HG03095 (cell line): ENCODE measurements around the gene AVPI1.
"Not testable (repeated sequence)": the region's sequence is repeated elsewhere in the genome, so short reads cannot be mapped to it uniquely, and the experiment has no call there.

Experiments used
- ATAC-seq: cut with Tn5 transposase; IDR thresholded peaks from one replicate; pipeline ENCODE4 v1.9.1; 2021; ENCODE audit warnings: moderate library complexity; ENCODE audit not compliant: unreplicated experiment

The AVPI1 gene

DNA sequence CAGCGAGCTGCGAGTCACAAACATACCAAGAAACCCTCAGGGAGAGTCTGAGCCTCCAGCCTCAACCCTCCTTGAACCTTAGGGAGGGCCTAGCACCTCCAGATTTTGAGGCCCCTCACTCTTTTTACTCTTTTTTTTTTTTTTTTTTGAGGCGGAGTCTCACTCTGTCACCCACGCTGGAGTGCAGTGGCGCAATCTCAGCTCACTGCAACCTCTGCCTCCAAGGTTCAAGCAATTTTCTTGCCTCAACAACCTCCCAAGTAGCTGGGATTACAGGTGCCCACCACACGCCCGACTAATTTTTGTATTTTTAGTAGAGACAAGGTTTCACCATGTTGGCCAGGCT is 2.7 kb downstream of the AVPI1 start:
- ATAC-seq = not testable (repeated sequence)

DNA sequence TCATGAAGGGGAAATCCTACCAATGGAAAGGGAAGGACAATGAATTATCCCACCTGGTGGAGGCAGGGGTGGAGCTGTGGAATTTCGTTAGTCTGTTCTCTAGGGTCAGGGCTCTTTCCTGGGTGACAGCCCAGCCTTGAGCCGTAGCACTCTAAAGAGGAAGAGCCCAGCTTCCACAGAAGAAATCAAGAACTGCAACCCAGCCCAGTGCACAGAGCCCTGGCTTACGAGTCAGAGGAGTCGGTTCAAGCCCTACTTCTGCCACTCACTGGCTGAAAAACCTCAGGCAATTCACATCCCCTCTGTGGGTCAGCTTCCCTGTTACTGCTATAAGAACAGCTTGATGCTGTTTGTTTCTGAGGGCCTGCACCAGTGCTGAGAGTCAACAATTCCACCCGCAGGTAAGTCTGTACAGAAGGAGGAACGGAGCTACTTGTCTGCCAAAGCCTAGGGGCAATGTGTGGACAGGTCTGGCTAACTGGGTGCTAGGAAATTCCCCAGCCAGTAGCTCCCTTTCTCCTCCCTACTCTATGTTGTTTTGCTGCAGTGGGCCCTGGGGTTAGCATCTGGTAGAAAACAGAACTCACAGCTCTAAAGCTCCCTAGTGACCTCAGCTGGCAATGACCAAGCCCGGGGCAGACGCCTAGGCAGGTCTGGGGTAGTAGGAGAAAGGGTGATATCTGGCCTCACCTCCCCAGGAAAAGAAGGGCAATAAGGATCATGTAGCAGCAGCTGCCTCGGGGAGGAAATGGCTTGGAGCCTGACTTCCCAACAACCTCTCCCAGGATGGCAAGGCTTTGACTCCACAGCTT is 3.3 kb downstream of the AVPI1 start:
- no peak for ATAC-seq

DNA sequence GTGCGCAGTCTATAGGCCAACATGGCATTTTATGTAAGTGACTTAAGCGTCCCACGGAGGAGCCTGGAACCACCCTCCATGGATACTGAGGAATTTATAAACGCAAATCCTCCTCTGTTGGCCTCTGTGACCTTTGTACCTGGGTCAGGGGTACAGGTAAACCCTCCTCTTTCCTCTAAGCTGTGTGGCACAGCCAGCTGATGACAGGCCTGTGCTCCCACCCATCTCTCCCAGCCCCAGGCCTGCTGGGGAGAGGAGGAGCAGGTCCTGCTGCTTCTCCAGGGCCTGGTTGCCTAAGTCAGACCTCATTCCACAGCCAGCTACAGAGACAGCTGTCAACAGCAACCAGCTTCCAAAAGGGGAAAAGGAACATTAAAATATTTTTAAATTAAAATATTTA is 5.0 kb downstream of the AVPI1 start:
- no peak for ATAC-seq

DNA sequence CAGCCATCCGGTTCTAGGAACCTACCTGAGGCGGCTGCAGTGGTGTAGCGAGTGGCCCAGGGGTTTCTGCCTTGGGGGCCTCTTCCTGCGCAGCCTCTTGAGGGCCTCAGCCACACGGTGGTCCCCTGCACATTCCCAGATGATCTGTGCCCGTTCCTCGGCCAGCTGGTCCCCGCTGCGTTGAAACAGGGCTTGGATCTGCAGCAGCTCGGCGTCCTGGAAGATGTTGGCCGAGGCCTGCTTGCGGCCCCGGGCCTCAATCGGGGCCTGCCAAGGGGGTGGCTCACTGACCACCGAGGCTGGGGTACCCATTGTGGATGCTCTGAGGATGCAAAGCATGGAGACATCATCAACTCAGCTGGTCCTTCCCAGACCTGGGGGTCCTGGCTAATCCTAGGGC is 7.4 kb downstream of the AVPI1 start:
- no peak for ATAC-seq

DNA sequence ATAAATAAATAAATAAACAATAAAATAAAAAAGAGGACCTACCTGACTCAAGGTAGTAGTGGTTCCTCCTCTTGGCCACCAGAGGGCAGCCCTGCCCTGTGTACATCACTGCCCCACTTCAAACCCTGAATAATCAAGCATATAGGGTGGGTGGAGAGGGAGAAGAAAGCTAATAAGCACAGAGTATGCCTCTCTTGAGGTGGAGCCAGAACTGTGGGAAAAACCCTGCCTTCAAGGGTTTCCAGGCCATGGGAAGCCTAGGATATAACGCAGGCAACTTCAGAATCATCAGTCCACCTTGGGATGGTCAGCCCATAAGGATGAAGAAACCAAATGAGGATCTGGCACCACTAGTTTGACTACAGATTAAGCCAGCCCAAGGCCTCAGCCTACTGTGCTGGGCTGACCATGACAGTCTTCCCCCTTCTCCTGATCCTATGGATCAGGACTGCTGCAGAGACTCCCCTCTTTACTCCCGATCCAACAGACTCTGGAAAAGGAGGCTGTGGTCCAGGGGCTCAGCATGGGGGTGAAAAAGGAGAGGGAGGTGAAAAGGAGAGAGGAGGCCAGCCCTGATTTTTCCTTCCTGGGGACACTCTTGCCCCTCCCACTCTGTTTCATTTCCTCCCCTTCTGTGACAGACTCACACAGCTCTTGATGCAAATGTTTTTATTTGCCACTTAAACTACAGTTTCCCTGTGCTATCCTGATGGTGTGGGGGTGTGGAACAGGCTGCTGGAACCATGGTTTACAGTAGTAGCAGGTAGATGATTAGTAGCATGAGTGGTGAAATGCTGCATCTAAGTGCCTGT is 10.1 kb downstream of the AVPI1 start:
- ATAC-seq = peak; percentile 62

DNA sequence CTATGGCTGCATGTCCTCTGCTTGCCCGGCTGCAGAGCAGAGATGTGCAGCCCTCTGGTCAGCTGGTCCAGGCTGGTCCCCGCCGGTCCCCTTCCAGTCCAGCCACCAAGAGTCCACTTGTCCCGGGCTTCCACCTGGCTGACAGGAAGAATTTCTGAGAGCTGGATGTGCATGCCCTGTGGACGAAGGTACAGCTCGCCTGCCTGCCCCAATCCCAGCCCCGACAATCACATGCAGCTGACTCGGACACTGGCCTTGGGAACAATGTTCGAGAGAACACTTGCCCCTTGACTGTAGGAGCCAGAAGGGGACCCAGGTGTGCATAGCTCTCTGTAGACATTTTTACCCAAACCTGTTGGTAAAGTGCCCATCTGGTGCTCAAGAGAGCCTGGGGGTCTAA is 11.8 kb downstream of the AVPI1 start:
- ATAC-seq = no peak

DNA sequence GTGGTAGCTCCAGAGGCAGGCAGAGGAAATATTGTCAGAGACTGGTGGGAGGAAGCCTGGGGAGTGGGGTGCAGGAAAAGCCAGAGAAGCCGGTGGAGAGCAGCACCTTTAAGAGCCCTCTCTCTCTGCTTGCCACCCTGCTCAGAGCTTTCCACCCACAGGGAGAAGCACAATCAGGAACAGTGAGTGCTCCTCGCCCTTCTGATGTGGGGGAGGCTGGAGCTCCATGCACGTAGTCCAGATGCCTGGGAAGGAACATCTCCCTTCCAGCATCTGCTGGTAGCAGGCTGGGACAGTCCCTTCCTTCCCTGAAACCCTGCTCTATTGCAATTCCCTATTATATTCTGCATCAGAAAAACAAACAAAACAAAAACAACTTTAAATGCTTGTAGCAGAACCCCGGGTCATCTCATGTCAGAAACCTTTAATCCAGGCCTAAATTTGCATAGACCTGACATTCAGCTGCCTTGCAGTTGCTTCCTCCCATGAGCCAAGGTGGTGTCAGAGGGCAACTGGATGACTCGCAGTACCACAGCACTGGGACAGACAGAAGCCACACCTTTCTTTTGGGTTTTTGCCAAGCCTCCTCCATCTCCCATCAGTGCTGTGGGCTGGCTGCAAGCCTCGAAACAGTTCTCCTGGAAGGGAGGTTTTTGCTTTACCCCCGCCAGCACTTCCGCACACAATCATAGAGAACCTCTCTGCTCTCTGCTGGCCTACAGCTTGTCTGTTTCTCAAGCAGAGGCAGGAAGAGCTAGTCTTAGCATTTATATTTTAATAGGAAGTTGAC is 13.1 kb downstream of the AVPI1 start:
- no peak for ATAC-seq

DNA sequence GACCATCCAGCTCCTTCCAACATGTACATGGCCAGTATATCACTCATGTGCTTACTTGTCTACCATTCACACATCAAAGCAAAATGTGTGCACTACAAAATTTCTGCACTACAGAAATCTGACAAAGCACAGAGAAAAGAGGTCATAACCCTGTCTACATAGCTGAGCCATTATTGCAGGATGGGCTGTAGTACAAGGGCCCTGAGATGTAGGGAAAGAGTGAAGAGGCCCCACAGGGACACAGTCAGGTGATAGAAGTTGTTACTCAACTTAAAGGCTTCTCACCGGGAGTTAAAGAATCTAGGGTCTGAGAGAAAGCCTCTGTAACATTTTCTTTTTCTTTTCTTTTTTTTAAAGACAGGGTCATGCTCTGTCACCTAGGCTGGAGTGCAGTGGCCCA is 17.5 kb downstream of the AVPI1 start:
- no peak for ATAC-seq

DNA sequence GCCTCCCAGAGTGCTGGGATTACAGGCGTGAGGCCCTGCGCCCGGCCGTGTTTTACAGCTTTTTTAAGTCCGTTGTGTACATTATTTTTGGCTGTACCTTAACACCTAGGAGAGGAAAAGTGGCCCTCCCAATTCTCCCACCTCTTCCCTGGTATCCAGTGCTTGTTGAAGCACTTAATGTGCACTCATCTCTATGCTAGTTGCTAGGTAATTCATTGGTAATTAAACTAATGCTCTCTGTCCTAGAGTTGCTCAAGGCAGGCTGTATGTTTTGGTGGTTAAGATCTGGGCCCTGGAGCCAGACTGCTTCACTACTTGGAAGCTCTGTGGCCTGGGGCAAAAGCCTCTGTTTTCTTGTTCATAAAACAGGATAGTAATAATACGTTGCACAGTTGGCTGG is 19.6 kb downstream of the AVPI1 start:
- no peak for ATAC-seq

DNA sequence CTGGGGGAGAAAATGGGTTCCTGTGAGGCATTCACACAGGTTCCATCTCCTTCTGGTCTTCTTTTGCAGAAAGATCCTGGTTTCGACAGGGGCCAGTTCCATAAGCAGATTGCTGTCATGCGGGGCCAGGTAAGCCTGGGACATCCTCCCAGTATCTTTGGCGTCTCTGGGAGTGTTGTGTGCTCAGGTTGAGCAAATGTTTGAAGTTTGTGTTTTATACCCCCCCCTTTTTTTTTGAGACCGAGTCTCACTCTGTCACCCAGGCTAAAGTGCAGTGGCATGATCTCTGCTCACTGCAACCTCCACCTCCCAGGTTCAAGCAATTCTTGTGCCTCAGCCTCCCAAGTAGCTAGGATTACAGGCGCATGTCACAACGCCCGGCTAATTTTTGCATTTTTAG is 20.0 kb downstream of the AVPI1 start:
- no peak for ATAC-seq

DNA sequence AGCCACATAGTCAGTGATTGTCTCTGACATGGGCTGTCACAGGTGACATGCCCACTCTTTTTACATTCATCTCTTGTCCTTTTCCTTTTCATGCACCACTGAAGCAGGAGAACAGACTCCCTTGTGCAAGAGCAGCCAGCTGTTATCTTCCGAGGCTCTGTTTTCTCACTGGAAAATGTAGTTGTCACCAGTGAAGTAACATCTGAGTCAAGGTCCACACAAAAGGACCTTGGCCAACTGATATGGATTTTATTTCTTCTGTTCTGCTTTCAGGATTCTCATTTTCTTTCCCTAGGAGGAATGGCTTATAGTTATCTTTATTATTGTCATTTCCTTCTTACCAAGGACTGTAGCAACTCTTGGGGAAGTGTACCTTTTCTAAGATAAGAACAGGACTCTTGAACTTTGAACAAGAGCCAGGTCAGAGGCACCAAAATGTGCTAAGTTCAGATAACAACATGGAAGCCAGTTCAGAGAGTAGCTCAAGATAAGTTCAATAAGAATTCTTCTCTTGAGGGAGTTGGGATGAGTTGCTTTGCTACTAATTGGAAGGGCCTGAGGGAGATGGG is 22.7 kb downstream of the AVPI1 start:
- ATAC-seq = no peak

DNA sequence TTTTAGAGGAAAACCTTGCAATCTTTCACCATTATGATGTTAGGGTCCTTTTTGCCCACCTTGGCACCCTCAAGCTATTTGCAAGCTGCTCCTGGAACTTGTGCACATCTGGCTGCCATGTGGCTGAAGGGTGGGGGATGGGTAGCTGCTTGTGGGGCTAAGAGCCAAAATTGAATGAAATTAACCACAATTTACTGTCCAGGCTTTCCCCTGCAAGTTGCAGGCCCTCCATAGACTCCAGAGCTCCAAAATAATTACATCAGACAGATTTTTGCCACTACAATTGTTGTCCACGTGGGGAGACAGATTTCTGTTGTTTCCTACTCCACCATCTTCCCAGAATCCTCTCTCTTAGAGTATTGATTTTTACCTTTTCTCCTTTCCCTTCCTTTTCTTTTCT is 27.5 kb downstream of the AVPI1 start:
- ATAC-seq = no peak

DNA sequence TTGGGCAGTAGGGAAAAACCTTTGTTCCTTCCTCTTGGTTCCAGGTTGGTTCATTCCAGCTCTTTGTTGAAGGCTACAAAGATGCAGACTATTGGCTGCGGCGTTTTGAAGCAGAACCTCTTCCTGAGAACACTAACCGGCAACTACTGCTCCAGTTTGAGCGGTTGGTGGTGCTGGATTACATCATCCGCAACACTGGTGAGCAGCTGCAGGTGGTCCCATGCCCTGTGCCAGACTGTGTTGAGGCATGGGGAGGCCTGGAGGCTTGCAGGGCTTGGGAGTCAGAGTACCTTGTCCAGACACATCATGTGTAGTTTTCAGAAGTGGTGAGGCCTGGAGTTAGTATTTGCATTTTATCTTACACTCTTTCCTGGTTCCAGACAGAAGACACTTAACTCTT is 30.3 kb downstream of the AVPI1 start:
- no peak for ATAC-seq

DNA sequence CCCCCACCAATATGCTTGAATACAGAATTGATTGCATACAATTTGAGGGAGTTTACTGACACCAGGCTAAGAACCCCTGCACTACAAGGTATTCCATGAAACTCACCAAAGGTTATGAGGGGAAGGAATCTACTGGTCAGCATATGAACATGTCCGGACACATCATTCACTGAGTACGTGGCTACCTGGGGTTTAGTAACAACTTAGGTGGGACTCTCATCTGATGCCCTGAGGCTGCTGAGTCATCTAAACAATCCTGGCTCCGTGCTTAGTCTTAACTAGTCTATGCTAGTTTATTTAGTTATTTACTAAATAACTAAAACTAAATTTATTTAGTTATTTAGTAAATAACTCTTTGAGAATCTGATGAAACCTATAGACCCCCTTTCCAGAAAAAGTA is 35.3 kb downstream of the AVPI1 start:
- ATAC-seq = no peak

DNA sequence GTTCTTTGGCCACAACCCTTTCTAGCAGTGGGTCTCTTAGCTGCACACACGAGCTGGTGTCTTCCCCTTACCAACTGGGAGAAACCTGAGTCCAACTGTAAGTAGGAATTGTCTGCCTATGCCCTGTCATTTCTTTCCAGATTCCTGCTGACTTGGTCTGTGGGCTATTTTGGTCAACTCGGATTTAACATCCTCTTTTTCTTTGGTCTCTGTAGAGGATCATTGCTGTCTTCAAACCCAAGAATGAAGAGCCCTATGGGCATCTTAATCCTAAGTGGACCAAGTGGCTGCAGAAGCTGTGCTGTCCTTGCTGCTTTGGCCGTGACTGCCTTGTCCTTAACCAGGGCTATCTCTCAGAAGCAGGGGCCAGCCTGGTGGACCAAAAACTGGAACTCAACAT is 36.3 kb downstream of the AVPI1 start:
- ATAC-seq = no peak

DNA sequence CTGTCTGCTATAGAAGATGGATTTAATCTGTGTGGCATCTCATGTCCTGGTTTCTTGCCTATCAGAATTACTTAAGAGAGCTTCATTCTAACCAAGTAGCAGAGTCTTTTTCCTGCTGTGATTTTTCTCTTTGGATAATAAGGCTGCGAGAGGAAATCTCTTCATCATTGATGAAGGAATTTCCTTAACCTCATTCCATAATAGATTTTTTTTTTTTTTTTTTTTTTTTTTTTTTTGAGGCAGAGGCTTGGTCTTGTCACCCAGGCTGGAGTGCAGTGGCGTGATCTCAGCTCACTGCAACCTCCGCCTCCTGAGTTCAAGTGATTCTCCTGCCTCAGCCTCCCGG is 37.7 kb downstream of the AVPI1 start:
- ATAC-seq = not testable (repeated sequence)

DNA sequence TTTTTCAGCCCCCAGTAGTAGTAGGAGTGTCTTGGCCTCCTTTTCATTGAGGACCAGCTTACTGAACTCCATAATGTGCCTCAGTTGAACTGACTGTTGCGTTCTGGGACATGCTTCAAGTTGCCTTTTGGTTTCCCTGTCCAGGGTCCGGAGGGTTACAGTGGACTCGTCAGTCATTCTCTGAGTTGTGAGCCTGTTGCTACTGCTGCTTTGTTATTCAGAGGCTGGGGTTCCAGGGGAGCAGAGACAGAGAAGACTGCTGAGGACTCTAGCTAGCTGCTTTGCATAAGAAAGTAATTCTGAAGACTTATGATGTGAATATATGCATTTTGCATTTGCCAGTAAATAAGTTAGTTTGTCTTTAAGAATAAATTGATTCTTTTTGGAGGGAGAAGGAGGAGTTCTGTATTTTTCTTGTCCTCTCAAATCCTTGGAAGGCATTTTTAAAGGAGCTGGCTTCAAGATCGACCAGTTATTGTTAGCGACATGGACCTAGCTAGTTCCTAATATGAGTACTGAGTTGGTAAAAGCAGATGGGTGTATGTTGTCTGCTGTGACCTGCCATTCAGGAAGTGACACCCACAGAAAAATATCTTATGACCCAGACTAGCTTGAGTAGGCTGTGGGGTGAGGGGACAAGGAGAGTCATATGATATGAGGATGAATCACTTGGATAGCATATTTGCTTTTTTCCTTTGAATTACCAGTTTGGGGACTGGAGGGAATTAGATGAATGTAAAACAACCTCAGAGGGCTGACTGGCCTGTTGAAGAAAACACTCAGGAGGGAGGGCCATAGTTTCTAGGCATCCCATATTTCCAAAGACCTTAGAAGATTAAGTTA is 38.3 kb downstream of the AVPI1 start:
- peak; percentile 88 for ATAC-seq

DNA sequence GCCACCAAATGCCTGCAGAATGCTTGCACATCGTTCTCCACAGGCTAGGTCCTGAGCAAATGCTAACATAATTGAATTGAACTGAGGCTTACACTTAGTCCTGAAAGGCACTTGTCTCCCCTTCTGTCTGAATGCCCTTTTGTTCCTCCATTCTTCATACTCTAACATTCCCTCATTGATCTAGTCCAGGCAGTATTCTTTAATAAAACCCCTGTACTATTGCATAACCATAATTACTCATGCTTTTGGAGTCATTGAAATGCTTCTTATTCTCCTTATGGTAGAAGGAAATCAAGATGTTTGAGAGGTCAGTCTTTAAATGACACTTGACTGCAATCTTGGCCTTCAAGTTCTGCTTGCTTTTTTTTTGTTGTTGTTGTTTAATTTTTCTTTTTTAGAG is 39.5 kb downstream of the AVPI1 start:
- no peak for ATAC-seq

DNA sequence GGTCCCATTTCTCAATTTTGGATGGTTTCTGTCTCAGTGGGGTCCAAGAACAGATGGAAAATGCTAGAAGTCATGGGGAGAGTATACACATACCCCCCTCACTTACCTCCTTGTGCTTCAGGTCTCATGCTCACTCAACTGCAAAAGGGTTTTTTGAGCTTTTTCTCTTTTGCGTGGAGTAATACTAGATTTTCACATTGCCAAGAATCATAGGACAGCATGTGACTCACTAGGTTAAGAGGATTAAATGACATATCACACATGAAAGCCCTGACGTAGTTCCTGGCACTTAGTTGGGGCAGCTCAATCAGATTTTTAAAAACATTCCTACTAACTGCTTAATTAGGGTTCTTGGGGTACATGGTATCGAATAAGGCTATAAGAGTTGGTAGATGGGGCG is 42.1 kb downstream of the AVPI1 start:
- no peak for ATAC-seq

DNA sequence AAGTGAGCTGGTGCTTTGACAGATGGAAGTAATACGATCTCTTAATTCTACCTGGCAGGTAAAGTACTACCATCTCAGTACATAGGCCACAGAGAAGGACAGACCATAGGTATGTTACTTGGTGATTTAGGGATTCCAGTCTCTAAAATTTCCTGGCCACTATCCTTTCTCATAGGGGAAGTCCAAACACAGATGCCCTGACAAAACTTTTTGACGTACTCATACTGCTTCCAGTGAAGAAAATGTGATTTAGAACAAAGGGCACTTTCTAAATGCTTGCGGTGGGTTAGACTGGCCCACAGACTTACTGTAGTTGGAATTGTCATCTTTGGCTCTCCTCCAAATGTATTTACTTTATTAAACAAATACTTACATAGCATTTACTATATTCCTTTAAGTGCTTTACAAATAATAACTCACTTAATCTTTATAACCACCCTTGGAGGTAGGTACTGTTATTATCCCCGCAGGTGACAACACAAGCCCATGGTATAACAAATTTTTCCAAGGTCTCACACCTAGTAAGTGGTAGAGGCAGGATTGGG is 43.5 kb downstream of the AVPI1 start:
- no peak for ATAC-seq
